Activated CD8-positive, alpha-beta memory T cell treated with anti-CD3 and anti-CD28 coated beads, Interleukin-2, amount 50 U/mL, for 48 hours (primary cell): ENCODE measurements around the gene PDCD10.

Experiments
- DNase-seq: peaks from one replicate; pipeline ENCODE4 v3.0.0-alpha.2; 2020

PDCD10 gene

DNA sequence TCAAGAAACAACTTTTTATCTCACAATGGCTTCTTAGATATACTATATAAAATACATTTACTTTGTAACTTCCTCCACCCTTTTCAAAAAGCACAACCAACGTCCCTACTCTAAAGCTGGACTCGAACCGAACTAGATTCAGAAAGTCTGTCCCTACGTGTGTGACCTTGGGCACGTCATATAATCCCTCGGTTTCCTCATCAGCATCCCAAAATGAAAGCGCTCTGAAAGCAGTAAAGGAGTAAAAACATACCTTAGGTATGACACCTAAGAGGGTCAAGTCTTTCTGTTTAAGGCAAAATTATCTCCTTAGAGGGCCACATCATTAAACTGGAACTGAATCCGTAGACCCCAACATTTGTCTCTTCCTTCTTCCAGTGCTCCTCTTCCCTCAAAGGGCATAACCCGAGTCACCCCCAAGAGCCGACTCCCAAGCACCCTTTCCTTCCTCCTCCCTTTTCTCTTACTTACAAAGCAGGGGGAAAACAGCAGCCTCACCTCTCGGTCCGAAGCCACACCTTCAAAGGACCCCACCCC lies 663 bp downstream of the PDCD10 start:
- no peak for DNase-seq

DNA sequence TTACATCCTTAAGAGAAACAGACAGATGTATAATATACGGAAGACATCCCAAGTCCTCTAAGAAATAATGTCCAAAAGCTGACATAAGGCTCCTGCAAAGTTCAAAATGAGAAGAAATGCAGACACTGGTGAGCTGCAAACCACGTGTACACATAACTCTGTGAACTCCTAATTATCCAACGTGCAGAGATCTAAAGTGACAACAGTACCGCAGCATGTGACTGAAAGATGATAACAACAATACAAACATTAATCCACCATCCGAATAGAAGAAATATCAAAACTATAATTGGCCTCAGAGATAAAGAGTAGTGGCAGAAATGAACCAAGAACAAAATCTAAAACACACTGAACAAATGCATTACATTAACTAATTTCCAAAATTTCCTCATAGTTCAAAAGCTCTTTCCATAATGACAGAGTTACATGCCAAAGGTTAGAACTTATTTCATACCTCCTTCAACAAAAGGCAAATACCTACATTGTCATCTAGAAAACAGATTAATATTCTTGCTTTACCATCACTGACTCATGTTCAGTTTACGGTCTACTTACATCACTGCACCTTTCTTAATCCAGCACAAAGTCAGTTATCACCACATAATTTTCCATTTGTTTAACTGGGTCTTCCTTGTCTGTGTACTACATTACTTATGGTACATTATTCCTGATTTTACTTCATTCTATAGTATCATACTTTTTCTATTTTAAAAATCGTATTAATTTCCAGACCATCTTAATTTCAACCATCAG lies 2.2 kb downstream of the PDCD10 start:
- DNase-seq, result no peak

DNA sequence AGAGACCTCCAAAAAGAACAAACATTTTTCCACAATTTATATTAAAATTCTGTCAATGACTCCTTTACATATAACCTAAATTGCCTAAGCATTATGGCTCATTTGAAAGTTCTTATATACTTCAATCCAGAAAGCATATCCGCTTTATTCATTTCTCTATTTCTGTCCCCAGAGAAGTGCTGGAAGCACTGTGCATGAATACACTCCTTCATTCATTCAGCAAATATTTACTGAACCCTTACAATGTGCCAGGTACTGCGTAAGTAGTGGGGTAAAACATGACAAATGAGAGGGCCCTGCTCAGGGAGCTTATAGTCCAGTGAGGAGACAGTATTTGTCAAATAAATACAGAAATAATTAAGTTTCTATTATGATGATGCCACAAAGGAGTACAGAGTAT lies 3.3 kb downstream of the PDCD10 start:
- no peak for DNase-seq

DNA sequence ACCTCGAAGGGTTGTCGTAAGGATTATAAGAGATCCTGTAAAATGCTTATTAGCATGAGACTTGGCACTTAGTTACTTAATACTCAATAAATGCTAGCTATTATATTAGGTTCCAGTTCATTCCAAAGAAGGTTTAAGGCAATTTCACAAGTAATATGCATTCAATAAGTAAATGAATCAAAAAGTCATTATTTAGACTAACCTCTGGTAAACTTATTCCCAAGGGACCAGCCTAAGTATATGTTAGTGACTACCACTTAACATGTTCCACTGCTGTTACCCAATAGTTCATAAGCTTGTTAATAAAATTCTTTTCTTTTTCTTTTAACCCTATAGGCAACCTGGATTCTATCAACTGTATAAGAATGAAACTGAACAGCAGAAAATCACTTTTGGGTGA lies 5.1 kb downstream of the PDCD10 start:
- DNase-seq, result no peak

DNA sequence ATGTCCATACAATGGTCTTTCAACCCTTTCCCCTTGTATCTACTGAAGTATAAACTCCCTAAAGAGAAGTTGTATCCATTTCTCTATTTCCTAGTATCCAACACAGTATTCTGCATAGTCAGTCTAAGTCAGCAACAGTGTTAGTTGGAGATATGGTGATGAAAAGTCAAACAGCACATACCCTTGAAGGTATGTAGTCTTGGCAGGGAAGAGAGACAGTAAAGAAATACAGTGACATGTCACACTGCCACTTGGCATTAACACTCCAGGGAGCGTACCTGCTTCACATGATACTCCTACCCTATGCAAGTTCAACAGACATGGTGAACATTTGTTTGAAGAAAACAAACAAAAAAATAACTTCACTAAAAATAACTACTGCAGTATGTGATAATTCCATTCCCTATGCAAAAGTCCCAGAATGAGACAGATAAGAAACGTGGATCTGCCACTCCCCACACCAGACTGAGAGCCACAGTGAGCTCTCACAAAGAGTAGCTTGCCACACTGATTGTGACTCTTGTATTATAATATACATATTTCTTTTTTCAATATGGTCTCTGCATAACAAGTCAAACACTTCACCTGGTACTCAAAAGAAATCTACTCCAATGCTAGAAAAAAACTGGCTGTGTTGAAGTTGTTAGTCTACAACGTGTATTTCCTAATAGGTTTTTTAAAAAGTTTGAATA lies 5.9 kb downstream of the PDCD10 start:
- no peak for DNase-seq

DNA sequence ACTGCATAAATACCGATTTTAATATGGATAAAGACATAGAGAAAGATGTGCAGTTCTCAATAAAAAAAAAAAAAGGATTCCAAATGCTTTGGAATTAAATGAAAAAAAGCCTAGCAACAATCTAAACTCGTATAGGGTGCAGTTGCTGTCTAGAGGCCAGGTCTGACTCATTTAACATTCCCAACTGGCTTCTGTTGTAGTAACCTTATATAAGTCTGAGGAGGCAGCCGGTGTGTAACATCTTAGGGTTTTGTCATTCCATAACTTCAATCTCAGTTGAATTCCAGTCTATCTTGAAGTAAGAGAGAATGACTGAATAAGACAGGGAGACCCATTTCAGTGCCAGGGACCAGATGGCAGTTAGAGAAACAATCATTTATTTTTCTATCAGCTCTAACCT lies 6.5 kb downstream of the PDCD10 start:
- DNase-seq, result no peak

DNA sequence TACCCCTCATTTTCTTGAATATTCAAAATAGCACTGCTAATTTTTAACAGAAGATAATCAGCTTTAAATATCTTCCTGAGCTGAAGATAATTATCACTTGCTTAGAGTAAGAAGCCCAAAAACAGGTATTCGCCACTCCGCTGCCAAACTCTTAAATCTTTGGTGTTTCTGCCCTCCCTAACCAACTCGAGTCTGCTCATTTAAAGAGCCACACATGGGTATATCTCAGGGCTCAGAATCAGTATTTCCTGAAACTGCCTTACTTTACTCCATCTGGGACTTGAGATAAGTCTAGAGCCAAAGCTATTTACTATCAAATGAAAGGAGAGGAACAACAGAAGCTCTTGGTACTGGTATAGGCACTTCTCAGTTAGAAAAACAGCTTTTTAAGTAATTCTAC lies 10.8 kb downstream of the PDCD10 start:
- DNase-seq, result no peak

DNA sequence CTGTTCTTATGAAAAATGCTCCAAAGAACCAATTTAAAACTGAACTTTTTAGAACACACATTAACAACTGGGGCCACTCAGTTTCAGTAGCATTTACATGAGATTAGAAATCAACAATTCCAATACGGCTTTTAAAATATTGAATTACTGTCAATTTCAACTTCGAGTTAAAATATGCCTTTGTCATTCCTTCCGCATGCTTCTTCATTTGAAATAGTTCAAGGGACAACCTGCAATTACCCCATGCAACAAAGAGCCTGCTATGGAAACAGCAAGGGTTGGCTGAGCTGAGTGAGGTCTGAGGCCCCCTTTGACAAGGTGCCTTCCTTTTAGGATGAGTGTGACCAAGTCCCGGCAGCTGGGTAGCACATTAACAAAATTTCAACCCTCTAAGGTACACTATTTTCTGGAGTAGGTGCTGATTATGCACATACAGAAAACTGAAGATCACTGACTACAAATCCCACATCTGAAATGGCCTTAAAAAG lies 11.6 kb downstream of the PDCD10 start:
- no peak for DNase-seq

DNA sequence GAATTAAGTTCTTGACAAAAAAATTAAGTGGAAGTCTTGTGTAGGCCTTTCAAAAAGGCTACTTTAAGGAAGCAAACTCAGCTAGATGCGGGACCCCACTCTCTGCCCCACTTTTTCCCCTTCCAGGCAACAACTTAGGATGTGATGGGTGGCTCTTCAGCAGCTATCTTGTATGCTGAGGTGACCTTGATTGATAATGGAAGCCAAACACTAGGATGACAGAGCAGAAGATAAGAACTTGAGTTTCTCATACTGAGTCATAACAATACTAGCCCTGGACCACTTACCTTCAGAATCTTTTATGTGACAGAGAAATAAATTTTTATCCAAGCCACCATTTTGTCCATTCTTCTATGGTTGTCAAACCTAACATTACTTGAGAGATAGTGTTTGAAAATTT lies 16.1 kb downstream of the PDCD10 start:
- no peak for DNase-seq

DNA sequence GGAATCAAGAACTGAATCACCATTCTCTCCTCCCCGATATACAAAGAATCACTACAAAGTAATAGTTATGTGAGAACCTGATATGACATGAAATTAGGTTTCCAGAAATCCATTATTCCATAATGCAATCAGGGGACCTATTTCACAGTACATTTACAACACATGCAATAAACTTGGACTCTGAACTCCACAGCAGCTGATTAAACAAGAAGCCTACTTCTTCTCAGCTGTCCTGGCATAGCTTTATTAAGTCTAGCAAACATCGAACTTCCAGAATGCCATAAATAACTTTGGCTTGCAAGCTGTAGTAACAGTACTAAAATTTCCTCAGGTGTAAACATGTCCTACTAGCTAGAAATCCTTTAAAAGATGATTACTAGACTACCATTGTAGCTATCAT lies 17.8 kb downstream of the PDCD10 start:
- DNase-seq, result no peak

DNA sequence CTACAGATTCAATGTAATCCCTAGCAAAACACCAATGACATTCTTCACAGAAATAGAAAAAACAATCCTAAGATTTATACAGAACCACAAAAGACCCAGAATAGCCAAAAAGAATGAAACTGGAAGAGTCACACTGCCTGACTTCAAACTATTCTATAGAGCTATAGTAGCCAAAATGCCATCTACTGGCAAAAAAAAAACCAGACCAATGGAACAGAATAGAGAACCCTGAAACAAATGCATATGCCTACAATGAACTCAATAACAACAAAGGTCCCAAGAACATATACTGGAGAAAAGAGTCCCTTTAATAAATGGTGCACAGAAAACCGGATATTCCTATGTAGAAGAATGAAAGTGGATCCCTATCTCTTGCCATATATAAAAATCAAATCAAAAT lies 19.8 kb downstream of the PDCD10 start:
- no peak for DNase-seq

DNA sequence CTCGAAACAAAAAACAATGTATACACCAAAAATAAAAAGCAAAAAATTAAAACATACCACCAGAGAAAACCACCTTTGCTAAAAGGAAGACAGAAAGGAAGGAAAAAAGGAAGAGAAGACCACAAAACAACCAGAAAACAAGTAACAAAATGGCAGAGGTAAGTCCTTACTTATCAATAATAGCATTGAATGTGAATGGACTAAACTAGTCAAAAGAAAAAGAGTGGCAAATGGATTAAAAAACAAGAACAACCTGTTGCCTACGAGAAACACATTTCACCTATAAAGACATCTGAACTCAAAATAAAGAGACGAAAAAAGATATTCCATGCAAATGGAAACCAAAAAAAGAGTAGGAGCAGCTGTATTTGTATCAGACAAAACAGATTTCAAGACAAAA lies 22.2 kb downstream of the PDCD10 start:
- DNase-seq, result no peak

DNA sequence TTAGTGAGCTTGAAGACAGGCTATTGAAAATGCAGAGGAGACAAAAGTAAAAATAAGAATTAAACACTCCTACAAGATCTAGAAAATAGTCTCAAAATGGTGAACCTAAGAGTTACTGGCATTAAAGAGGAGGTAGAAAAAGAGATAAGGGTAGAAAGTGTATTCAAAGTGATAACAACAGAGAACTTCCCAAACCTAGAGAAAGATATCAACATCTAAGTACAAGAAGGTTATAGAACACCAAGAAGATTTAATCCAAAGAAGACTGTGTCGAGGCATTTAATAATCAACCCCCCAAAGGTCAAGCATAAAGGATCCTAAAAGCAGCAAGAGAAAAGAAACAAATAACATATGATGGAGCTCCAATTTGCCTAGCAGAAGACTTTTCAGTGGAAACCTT lies 23.3 kb downstream of the PDCD10 start:
- DNase-seq, result no peak

DNA sequence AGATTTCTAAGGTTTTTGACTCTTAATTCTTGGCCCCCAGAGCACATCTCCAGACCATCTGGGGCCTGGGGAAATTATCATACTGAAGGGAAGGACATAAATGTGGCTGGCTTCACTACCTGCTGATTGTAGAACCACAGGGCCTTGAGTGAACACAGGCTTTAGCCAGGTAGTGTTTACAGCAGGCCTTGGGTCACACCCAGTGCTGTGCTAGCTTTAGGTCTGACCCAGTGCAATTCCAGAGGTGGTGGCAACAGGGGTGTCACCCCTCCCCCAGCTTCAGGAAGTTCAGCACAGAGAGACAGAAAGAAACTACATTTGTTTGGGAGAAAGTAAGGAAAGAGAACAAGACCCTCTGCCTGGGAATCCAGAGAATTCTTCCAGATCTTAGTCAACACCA lies 24.1 kb downstream of the PDCD10 start:
- DNase-seq, result no peak

DNA sequence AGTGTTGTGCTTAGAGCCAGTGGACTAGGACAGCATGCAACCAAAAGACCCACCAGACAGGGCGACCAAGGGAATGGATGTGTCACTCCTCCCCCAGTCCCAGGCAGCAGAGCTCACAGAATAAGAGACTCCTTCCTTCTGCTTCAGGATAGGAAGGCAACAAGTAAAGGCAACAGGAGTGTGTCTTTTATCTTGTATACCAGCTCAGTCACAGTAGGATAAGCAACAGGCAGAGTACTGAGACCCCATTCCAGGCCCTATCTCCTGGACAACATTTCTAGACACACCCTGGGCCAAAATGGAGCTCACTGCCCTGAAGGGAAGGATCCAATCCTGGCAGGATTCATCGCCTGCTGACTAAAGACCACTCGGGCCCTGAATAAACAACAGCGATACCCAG lies 25.0 kb downstream of the PDCD10 start:
- no peak for DNase-seq

DNA sequence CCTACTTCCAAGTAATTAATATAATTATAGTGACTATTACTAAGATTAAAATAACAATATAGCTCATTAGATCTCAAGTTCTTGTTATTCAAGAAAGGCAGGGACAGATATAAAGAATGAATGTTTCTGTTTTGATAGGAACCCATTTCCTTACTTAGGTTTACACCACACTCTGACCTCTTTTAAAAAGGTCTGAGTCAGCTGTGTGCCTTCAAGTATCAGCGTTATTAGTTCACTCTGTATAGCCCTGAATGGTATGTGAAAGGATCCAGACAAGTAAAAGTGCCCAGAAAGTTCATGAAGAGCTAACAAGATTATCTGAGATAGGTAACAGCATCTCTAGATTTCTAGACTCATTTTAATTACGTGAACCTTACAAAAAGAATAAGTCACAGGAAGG lies 28.9 kb downstream of the PDCD10 start:
- no peak for DNase-seq

DNA sequence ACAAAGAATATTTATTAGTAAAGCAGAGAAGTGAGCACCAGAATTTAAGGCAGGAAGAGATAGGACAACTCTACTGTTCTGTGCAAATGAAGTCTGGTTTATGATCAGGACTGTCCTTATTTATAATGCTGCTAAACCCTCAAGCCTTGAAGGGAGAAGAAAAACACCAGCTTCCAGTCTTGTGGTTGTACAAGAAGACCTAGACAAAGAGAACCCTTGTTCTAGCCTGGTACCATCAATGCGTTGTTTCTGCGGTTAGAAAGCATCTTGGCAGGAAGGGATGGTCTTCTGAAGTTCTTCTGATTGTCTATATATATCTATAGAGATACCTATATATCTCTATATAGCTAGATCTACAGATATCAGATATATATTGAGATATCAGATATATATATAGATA lies 33.8 kb downstream of the PDCD10 start:
- no peak for DNase-seq

DNA sequence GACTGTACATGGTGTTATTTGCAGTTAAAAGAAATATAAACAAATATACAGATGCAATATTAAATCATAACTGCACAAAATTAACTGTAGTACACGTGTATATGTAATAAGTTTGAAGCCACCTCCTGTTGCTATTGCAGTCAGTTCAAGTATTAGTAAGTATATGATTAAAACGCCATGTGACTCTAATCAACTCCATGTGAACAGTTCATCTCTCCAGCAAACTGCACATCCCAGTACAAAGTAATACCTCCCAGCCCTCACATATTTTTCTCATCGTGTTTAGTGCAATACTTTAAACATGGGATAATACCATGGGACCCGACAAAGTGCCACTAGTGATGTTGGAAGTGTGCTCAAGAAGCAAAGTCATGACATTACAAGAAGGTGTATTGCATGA lies 34.6 kb downstream of the PDCD10 start:
- DNase-seq, result no peak

DNA sequence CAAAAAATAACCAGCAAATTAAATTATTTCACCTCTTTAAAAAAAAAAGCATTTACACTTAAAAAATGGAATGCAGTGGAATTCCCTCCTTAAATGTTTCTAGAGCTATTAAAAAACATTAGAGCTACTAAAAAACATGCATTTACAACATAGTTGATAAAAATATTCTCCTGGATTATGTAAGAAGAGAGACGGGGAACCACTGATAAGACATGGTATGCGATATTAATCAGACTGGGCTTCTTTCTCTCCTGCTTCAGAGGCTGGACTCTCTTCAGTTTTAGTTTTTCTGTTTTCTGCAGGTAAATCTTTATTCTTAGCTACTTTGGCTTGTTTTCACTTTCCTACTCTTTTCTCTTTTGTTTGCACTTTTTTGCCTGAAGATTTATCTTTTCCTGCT lies 40.6 kb downstream of the PDCD10 start:
- DNase-seq, result no peak

DNA sequence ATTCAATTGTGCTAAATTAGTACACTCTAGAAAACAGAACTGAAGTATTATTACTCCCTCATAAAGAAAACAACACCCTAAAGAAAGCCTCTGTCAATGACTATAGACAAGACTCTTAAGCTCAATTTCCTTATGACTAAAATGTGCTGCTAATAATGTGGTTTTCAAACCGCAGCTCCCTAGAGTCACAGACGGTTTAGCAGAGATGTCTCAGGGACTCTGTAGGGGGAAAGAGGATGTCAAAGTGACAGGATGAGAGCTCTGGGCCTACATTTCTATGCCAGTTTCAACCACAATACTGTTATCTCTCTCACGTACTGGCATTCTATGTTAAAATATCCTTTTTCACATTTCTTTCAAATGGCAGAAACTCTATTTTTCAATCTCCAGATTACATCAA lies 43.3 kb downstream of the PDCD10 start:
- no peak for DNase-seq

DNA sequence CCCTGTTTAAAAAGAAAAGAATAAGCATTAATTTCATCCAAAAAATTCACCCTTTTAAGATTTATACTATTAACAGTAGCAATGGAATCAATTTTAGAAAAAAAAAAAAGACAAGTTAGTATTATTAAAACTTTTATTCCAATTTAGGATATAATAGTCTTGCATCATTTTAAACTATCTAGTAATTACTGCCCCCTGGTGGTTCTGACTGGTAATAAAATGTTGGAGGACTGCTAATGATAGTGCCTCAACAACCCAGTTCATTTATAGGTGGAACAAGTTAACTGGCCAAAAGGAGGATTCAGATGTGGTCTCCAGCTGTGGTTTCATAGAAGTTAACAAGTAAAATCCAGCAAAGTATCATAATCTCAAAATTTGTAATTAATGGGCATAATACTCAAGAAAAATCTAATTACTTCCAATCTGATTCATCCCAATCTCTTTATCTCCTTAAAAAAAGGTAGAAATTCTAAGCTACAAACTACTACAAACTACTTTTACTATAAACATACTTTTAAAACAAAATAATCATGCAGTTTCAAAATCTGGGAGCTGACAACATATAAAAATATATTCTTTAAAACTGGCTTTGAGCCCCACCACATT lies 50.2 kb downstream of the PDCD10 start:
- no peak for DNase-seq

DNA sequence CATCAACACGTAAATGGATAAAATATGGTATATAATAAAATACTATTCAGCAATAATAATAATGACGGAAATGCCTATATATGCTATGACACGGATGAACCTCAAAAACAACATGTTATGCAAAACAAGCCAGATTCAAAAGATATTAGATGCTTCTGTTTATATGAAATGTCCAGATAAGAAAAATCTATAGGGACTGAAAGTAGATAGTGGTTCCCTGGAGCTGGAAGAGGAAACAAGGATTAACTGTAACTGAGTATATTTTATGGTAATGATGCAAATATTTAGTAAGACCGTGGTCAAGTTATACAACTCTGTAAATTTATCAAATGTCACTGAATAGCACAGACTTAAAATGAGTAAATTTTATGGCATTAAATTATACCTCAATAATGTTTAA lies 55.2 kb downstream of the PDCD10 start:
- no peak for DNase-seq

DNA sequence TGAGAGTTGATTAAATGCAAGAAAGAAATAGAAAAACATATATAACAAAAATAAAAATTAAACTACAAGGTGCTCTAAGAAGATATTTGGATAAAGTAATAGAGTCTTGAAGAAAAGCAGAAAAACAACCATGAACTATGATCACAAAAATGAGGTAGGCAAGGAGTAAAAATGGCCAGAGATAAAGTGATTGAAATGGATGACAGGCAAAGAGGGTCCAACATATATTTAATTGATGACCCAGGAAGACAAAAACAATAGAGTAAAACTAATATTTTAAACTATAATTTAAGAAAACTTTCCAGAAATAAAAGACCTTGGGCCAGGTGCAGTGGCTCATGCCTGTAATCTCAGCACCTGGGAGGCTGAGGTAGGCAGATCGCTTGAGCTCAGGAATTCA lies 58.8 kb downstream of the PDCD10 start:
- no peak for DNase-seq

DNA sequence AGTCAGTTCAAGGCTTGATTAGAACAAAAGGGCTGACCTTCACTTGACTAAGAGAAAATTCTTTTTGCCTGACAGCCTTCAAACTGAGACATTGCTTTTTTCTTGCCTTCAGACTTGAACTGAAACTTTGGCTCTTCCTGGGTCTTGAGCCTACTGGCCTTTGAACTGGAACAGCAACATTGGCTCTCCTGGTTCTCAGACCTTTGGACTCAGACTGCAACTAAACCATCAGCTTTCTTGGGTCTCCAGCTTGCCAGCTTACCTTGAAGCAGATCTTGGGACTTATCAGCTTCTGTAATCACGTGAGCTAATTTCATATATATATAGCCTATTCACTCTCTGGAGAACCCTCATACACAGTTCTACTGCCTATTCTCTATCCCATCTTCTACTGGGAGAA lies 61.5 kb downstream of the PDCD10 start:
- no peak for DNase-seq
